Activated T-cell treated with anti-CD3 and anti-CD28 coated beads, Interleukin-2, amount 50 U/mL, for 24 hours (primary cell): ENCODE results near the gene NCKAP5.
"Not testable (repeated sequence)": the region's sequence is repeated elsewhere in the genome, so short reads cannot be mapped to it uniquely, and the experiment has no call there.

Source experiments
- DNase-seq: peaks from one replicate; pipeline ENCODE4 v3.0.0-alpha.2; 2020
- H3K27ac Mint-ChIP-seq: 2 replicates; pipeline ENCODE4 v1.8.0; 2020; ENCODE audit warnings: mild to moderate bottlenecking, mixed read lengths
- H3K27me3 Mint-ChIP-seq: 2 replicates; pipeline ENCODE4 v1.8.0; 2020; ENCODE audit warnings: mixed read lengths
- H3K36me3 Mint-ChIP-seq: 2 replicates; pipeline ENCODE4 v1.8.0; 2020; ENCODE audit warnings: low read depth, mixed read lengths
- H3K4me1 Mint-ChIP-seq: 2 replicates; pipeline ENCODE4 v1.8.0; 2020; ENCODE audit warnings: low read depth, mixed read lengths
- H3K4me3 Mint-ChIP-seq: 2 replicates; pipeline ENCODE4 v1.8.0; 2020; ENCODE audit warnings: mild to moderate bottlenecking, moderate library complexity, mixed read lengths
- H3K9me3 Mint-ChIP-seq: 2 replicates; pipeline ENCODE4 v1.8.0; 2020; ENCODE audit warnings: mixed read lengths

Gene NCKAP5

DNA sequence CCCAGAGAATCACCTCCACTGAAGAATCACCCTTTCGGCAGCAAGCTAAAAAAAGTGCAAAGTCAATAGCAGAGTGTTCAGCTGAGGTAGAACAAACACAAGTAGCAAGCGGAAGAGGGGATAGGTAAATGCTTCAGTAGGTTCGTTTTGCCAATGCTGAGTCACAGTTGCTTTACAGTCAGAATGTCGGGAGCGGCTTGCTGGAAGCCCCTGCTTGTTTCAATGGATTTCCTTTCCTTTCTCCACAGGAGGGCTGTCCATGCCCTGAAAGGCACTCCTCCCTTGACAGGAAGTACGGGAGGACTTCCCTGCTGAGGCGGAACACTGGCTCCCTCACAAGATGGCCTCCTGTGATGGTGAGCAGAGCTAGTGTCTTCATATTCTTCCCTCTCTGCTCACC is 752.0 kb downstream of the NCKAP5 start:
- Mint-ChIP-seq H3K4me3 (no peak overlapping the region), H3K27me3 (no peaks in the 10 kb centered on the region), H3K9me3 (peaks cover 2% of the 10 kb centered on the region), H3K4me1 (no peaks in the 10 kb centered on the region), H3K27ac (no peak overlapping the region), H3K36me3 (no peaks in the 10 kb centered on the region)
- DNase-seq, result no peak

DNA sequence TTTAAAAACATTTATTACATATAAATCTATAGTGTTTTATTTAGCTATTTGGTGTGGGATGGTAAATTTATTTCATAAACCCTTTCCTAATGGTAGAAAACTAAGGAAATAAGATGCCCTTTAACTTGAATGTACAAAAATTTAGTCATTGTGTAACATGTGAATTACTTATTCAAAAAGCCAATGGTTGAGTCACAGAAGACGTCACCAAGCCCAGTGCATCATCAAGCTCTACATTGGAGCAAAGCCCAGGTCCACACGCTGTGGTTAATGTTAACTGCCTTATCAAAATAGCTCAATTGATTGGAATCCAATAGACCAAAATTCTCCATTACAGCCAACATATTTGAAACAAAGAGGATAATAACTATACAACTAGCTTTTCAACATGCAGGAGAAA is 752.7 kb downstream of the NCKAP5 start:
- DNase-seq, result no peak
- H3K9me3 Mint-ChIP-seq, result peaks cover 2% of the 10 kb centered on the region
- no peaks in the 10 kb centered on the region for H3K4me1 Mint-ChIP-seq
- H3K4me3 Mint-ChIP-seq, result no peak overlapping the region
- no peaks in the 10 kb centered on the region for H3K27me3 Mint-ChIP-seq
- no peaks in the 10 kb centered on the region for H3K36me3 Mint-ChIP-seq
- no peak overlapping the region for H3K27ac Mint-ChIP-seq

- H3K9me3 Mint-ChIP-seq, result peaks cover 2% of the 10 kb centered on the region
- H3K4me1 Mint-ChIP-seq, result no peaks in the 10 kb centered on the region
- no peaks in the 10 kb centered on the region for H3K36me3 Mint-ChIP-seq
- DNase-seq, result no peak
- H3K27me3 Mint-ChIP-seq, result no peaks in the 10 kb centered on the region
- no peak overlapping the region for H3K27ac Mint-ChIP-seq
- H3K4me3 Mint-ChIP-seq, result no peak overlapping the region
These were observed 753.6 kb downstream of the NCKAP5 start for GRCh38 chr2:132814651-132815050.

DNA sequence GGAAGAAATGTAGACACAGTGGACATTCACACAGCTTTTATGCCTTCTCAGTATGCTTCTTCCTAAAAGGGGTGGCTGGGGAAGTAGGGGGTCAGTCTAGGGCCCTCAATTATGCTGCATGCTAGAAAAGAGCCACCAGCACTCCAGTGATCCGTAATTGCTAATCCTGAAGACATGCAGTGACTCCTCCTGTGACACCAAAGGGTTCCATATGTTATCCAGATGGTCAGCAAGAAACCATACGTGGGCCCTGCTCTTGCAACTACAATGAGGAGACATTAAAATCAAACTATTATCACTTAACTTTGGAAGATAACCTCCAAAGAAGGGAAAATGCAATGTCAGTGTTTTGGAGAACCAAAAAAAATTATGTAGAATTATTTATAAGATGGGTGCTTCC is 754.8 kb downstream of the NCKAP5 start:
- DNase-seq, result no peak

GRCh38 chr2:132811148-132811915 is 756.9 kb downstream of the NCKAP5 start:
- Mint-ChIP-seq H3K27me3 (no peaks in the 10 kb centered on the region), H3K9me3 (peaks cover 23% of the 10 kb centered on the region), H3K4me3 (no peak overlapping the region), H3K27ac (no peak overlapping the region), H3K36me3 (no peaks in the 10 kb centered on the region), H3K4me1 (no peaks in the 10 kb centered on the region)
- DNase-seq, result no peak

More for the DNA sequence above, 754.8 kb downstream of the NCKAP5 start:
- Mint-ChIP-seq H3K4me3 (no peak overlapping the region), H3K9me3 (peaks cover 10% of the 10 kb centered on the region), H3K4me1 (no peaks in the 10 kb centered on the region), H3K27me3 (no peaks in the 10 kb centered on the region), H3K27ac (no peak overlapping the region), H3K36me3 (no peaks in the 10 kb centered on the region)

- H3K4me3 Mint-ChIP-seq, DNase-seq, H3K36me3 Mint-ChIP-seq, H3K27ac Mint-ChIP-seq, H3K4me1 Mint-ChIP-seq, H3K27me3 Mint-ChIP-seq: not testable (repeated sequence)
- peaks cover 28% of the 10 kb centered on the region for H3K9me3 Mint-ChIP-seq
These were observed 758.3 kb downstream of the NCKAP5 start for GRCh38 chr2:132809962-132810361.

- Mint-ChIP-seq H3K27ac (no peak overlapping the region), H3K27me3 (no peaks in the 10 kb centered on the region), H3K4me3 (no peak overlapping the region), H3K4me1 (no peaks in the 10 kb centered on the region), H3K36me3 (no peaks in the 10 kb centered on the region), H3K9me3 (peaks cover 23% of the 10 kb centered on the region)
- no peak for DNase-seq
These were observed 764.2 kb downstream of the NCKAP5 start for GRCh38 chr2:132804051-132804450.

- H3K9me3 Mint-ChIP-seq, result peaks cover 5% of the 10 kb centered on the region
- no peaks in the 10 kb centered on the region for H3K4me1 Mint-ChIP-seq
- no peaks in the 10 kb centered on the region for H3K36me3 Mint-ChIP-seq
- no peak overlapping the region for H3K27ac Mint-ChIP-seq
- H3K27me3 Mint-ChIP-seq, result no peaks in the 10 kb centered on the region
- no peak overlapping the region for H3K4me3 Mint-ChIP-seq
- DNase-seq, result no peak
These were observed 769.9 kb downstream of the NCKAP5 start for GRCh38 chr2:132798341-132798740.

DNA sequence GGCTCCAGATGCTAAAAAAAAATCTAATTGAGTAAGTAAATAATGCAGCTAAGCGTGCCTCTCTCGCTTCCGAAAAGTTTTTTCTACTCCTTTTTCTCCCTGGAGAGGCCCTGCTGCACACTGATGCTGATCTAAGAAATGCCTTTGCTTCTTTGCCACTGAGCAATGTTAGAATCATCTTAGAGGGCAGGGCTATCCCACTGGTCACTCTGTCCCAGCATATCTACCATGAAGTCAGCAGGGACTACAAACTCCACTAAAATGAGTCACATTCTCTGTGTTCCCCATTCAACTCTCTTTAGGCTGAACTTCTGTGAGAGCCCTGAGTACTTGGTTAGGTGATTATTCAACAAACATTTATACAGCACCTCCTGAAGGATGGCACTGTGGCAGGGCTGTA is 770.7 kb downstream of the NCKAP5 start:
- Mint-ChIP-seq H3K4me1 (no peaks in the 10 kb centered on the region), H3K27ac (no peak overlapping the region), H3K36me3 (no peaks in the 10 kb centered on the region), H3K9me3 (peaks cover 5% of the 10 kb centered on the region), H3K4me3 (no peak overlapping the region), H3K27me3 (no peaks in the 10 kb centered on the region)
- no peak for DNase-seq

DNA sequence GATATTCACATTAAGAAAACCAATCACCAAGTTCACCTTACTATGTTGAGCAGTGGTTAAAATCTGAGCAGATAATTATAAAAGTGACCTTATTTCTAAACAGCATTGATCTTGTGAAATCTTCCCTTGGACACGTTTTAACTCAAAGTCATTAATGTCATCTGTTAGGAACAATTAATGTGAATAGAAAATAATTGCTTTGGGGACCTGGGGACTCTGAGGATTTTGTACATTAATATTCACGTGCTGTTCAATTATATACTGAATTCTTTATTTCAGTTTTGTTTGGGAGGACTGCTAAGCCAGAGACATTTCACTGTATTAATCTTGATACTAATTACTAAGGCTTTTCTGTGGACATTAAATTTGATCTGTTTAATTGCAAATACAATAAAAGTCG is 771.2 kb downstream of the NCKAP5 start:
- H3K4me1 Mint-ChIP-seq, result no peaks in the 10 kb centered on the region
- no peak for DNase-seq
- no peaks in the 10 kb centered on the region for H3K36me3 Mint-ChIP-seq
- H3K27ac Mint-ChIP-seq, result no peak overlapping the region
- H3K27me3 Mint-ChIP-seq, result no peaks in the 10 kb centered on the region
- no peak overlapping the region for H3K4me3 Mint-ChIP-seq
- H3K9me3 Mint-ChIP-seq, result peaks cover 5% of the 10 kb centered on the region

- no peaks in the 10 kb centered on the region for H3K36me3 Mint-ChIP-seq
- DNase-seq, result no peak
- H3K27ac Mint-ChIP-seq, result no peak overlapping the region
- H3K9me3 Mint-ChIP-seq, result peaks cover 5% of the 10 kb centered on the region
- no peak overlapping the region for H3K4me3 Mint-ChIP-seq
- H3K4me1 Mint-ChIP-seq, result no peaks in the 10 kb centered on the region
- no peaks in the 10 kb centered on the region for H3K27me3 Mint-ChIP-seq
These were observed 773.0 kb downstream of the NCKAP5 start for GRCh38 chr2:132795220-132795619.

DNA sequence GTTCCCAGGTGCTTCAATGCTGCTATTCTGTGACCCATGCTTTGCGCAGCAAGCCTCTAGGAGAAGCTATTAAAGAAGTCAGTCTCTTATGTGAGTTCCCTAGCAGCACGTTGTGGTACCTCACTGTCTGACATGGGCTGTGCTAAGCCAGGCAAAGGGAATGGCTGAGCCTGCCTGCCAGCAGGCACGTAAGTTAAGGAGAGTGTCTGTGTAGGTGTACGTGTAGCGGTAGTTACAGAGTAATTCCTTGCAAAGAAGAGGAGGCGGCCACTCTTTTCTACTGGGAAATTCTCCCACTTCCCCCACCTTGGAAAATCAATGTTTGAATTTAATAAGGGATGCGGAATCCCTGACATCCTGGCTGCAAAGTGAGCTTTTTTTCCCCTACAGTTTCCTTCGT is 774.7 kb downstream of the NCKAP5 start:
- Mint-ChIP-seq H3K4me3 (no peak overlapping the region), H3K27ac (no peak overlapping the region), H3K9me3 (peaks cover 5% of the 10 kb centered on the region), H3K27me3 (no peaks in the 10 kb centered on the region), H3K4me1 (no peaks in the 10 kb centered on the region), H3K36me3 (no peaks in the 10 kb centered on the region)
- DNase-seq, result no peak

GRCh38 chr2:132790207-132790785 is 778.0 kb downstream of the NCKAP5 start:
- Mint-ChIP-seq H3K4me1 (no peaks in the 10 kb centered on the region), H3K9me3 (peaks cover 5% of the 10 kb centered on the region), H3K27ac (no peak overlapping the region), H3K27me3 (no peaks in the 10 kb centered on the region), H3K36me3 (no peaks in the 10 kb centered on the region), H3K4me3 (no peak overlapping the region)
- DNase-seq, result no peak

GRCh38 chr2:132789066-132789465 is 779.2 kb downstream of the NCKAP5 start:
- Mint-ChIP-seq H3K27me3 (no peaks in the 10 kb centered on the region), H3K9me3 (no peaks in the 10 kb centered on the region), H3K27ac (no peak overlapping the region), H3K36me3 (no peaks in the 10 kb centered on the region), H3K4me1 (no peaks in the 10 kb centered on the region), H3K4me3 (no peak overlapping the region)
- DNase-seq, result no peak

- H3K4me3 Mint-ChIP-seq, result no peak overlapping the region
- H3K9me3 Mint-ChIP-seq, result no peaks in the 10 kb centered on the region
- DNase-seq, result no peak
- H3K27me3 Mint-ChIP-seq, result no peaks in the 10 kb centered on the region
- H3K27ac Mint-ChIP-seq, result no peak overlapping the region
- no peaks in the 10 kb centered on the region for H3K36me3 Mint-ChIP-seq
- H3K4me1 Mint-ChIP-seq, result no peaks in the 10 kb centered on the region
These were observed 779.9 kb downstream of the NCKAP5 start for GRCh38 chr2:132788310-132788838.
